DMS79 treated with DMSO at 0.1 percent for 48 hours (cell line): ENCODE data around the gene NSD2.

Experiments used
- DNase-seq: peaks from one replicate; lab custom pipeline; 2025; lab: John Stamatoyannopoulos, UW

The NSD2 gene

GRCh38 chr4:1864076-1865008 lies 6.9 kb upstream of the NSD2 start:
- DNase-seq: no peak

- DNase-seq: no peak
Observed at GRCh38 chr4:1866189-1866661, 5.0 kb upstream of the NSD2 start.

GRCh38 chr4:1868293-1868692 lies 2.9 kb upstream of the NSD2 start:
- no peak for DNase-seq

GRCh38 chr4:1868912-1869311 lies 2.3 kb upstream of the NSD2 start:
- DNase-seq: no peak

GRCh38 chr4:1869530-1870327 lies 1.5 kb upstream of the NSD2 start:
- peak; percentile 24 for DNase-seq

- DNase-seq: peak; percentile 60
Observed at GRCh38 chr4:1870328-1870577, 940 bp upstream of the NSD2 start.

- no peak for DNase-seq
Observed at GRCh38 chr4:1871471-1872021, 353 bp downstream of the NSD2 start.

GRCh38 chr4:1872870-1873269 lies 1.7 kb downstream of the NSD2 start:
- peak; percentile 4 for DNase-seq

GRCh38 chr4:1873291-1873690 lies 2.1 kb downstream of the NSD2 start:
- no peak for DNase-seq

- peak; percentile 6 for DNase-seq
Observed at GRCh38 chr4:1873776-1874175, 2.6 kb downstream of the NSD2 start.

GRCh38 chr4:1874201-1874600 lies 3.0 kb downstream of the NSD2 start:
- DNase-seq: no peak

- no peak for DNase-seq
Observed at GRCh38 chr4:1879485-1879884, 8.3 kb downstream of the NSD2 start.

GRCh38 chr4:1880332-1880731 lies 9.1 kb downstream of the NSD2 start:
- no peak for DNase-seq

- no peak for DNase-seq
Observed at GRCh38 chr4:1882850-1883271, 11.7 kb downstream of the NSD2 start.

GRCh38 chr4:1883583-1883982 lies 12.4 kb downstream of the NSD2 start:
- no peak for DNase-seq

GRCh38 chr4:1885414-1885813 lies 14.2 kb downstream of the NSD2 start:
- no peak for DNase-seq

GRCh38 chr4:1887052-1887451 lies 15.9 kb downstream of the NSD2 start:
- no peak for DNase-seq

- no peak for DNase-seq
Observed at GRCh38 chr4:1890979-1891570, 19.9 kb downstream of the NSD2 start.

GRCh38 chr4:1895971-1896657 lies 24.9 kb downstream of the NSD2 start:
- DNase-seq: no peak

GRCh38 chr4:1896658-1896991 lies 25.4 kb downstream of the NSD2 start:
- no peak for DNase-seq

GRCh38 chr4:1898007-1898406 lies 26.8 kb downstream of the NSD2 start:
- DNase-seq: no peak

GRCh38 chr4:1898681-1899080 lies 27.5 kb downstream of the NSD2 start:
- no peak for DNase-seq
